K562 (cell line): ENCODE data around the gene SC5D.

ENCODE experiments used
- CTCF ChIP-seq, 3 experiments: IDR thresholded peaks in 2 of 3; conservative IDR thresholded peaks in 1 of 3; 2 replicates each; pipeline ENCODE4 v1.5.1; 2011 to 2012; ENCODE audit warnings: low read length in 3 of 3, mild to moderate bottlenecking in 3 of 3, control low read depth in 2 of 3, improper control_type of control experiment in 1 of 3, inconsistent platforms in 1 of 3, low read depth in 1 of 3, mixed read lengths in 1 of 3, moderate library complexity in 1 of 3; ENCODE audit not compliant: insufficient read depth in 2 of 3
- EZH2 ChIP-seq: IDR thresholded peaks from 2 replicates; pipeline ENCODE4 v1.6.1; 2012; ENCODE audit warnings: low read depth, mild to moderate bottlenecking, inconsistent platforms, low read length, borderline replicate concordance
- FOXA3 ChIP-seq, 2 experiments: fragments of 450-650 bp in 1 of 2; sonication (generic) in 1 of 2; formaldehyde crosslinking; IDR thresholded peaks in 1 of 2; conservative IDR thresholded peaks in 1 of 2; 2 replicates each; pipeline versions ENCODE4 v1.4.0 to v1.8.0; 2020 to 2022; ENCODE audit warnings: mild to moderate bottlenecking in 2 of 2, missing genetic modification reagents in 1 of 2
- HCFC1 ChIP-seq: IDR thresholded peaks from 2 replicates; pipeline ENCODE4 v1.6.1; 2012; ENCODE audit warnings: low read depth, low read length, improper control_type of control experiment
- KLF10 ChIP-seq: fragments of 250-450 bp; sonication (Bioruptor Pico); IDR thresholded peaks from 2 replicates; pipeline ENCODE4 v1.6.1; 2021; ENCODE audit warnings: matching md5 sums
- NRF1 ChIP-seq, 2 experiments: fragments of 450-650 bp; IDR thresholded peaks in 1 of 2; conservative IDR thresholded peaks in 1 of 2; 2 replicates each; pipeline ENCODE4 v1.6.1; 2014; ENCODE audit warnings: mild to moderate bottlenecking in 2 of 2
- POLR2A ChIP-seq: fragments of 450-650 bp; conservative IDR thresholded peaks from 2 replicates; pipeline ENCODE4 v1.6.1; 2016
- POLR2AphosphoS5 ChIP-seq: IDR thresholded peaks from 2 replicates; pipeline ENCODE4 v1.6.1; 2011; ENCODE audit warnings: mild to moderate bottlenecking, low read depth, low read length, moderate library complexity; ENCODE audit not compliant: control insufficient read depth, insufficient read depth
- SMC3 ChIP-seq: conservative IDR thresholded peaks from 2 replicates; pipeline ENCODE4 v1.6.1; 2011; ENCODE audit warnings: low read depth, low read length, improper control_type of control experiment; ENCODE audit not compliant: insufficient read depth
- TEAD4 ChIP-seq, 2 experiments: sonication (generic) in 1 of 2; formaldehyde crosslinking in 1 of 2; IDR thresholded peaks; 2 replicates each; pipeline versions ENCODE4 v1.6.1 to v1.8.0; 2012 to 2022; ENCODE audit warnings: borderline replicate concordance in 1 of 2, inconsistent platforms in 1 of 2, low read length in 1 of 2, mild to moderate bottlenecking in 1 of 2, missing genetic modification reagents in 1 of 2
- TF ChIP-seq, protein P1 (sequence below): fragments of 450-650 bp; IDR thresholded peaks from 2 replicates; pipeline ENCODE4 v1.6.1; 2016; ENCODE audit warnings: mild to moderate bottlenecking
- TF ChIP-seq, protein P2 (sequence below): fragments of 450-650 bp; IDR thresholded peaks from 2 replicates; pipeline ENCODE4 v1.6.1; 2016; ENCODE audit warnings: low read depth

GRCh38 chr11:121311373-121311772, 18.8 kb downstream of the SC5D start:
- TF ChIP-seq, protein P1, sequence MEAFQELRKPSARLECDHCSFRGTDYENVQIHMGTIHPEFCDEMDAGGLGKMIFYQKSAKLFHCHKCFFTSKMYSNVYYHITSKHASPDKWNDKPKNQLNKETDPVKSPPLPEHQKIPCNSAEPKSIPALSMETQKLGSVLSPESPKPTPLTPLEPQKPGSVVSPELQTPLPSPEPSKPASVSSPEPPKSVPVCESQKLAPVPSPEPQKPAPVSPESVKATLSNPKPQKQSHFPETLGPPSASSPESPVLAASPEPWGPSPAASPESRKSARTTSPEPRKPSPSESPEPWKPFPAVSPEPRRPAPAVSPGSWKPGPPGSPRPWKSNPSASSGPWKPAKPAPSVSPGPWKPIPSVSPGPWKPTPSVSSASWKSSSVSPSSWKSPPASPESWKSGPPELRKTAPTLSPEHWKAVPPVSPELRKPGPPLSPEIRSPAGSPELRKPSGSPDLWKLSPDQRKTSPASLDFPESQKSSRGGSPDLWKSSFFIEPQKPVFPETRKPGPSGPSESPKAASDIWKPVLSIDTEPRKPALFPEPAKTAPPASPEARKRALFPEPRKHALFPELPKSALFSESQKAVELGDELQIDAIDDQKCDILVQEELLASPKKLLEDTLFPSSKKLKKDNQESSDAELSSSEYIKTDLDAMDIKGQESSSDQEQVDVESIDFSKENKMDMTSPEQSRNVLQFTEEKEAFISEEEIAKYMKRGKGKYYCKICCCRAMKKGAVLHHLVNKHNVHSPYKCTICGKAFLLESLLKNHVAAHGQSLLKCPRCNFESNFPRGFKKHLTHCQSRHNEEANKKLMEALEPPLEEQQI = no peak
- TF ChIP-seq CTCF (IDR thresholded peaks at IDR 0.05 in 2 of 3, conservative IDR thresholded peaks at IDR 0.05 in 1 of 3; ENCODE audit: insufficient read depth in 2 of 3, low read depth in 1 of 3, low read length in 3 of 3) = no peak
- TF ChIP-seq FOXA3 (CRISPR knock-in tag; conservative IDR thresholded peaks at IDR 0.05 in 1 of 2, IDR thresholded peaks at IDR 0.05 in 1 of 2) = no peak
- TF ChIP-seq EZH2 = no peak
- TF ChIP-seq NRF1 (conservative IDR thresholded peaks at IDR 0.05 in 1 of 2, IDR thresholded peaks at IDR 0.05 in 1 of 2) = no peak
- TF ChIP-seq HCFC1 = no peak
- TF ChIP-seq SMC3 = no peak
- TF ChIP-seq, protein P2, sequence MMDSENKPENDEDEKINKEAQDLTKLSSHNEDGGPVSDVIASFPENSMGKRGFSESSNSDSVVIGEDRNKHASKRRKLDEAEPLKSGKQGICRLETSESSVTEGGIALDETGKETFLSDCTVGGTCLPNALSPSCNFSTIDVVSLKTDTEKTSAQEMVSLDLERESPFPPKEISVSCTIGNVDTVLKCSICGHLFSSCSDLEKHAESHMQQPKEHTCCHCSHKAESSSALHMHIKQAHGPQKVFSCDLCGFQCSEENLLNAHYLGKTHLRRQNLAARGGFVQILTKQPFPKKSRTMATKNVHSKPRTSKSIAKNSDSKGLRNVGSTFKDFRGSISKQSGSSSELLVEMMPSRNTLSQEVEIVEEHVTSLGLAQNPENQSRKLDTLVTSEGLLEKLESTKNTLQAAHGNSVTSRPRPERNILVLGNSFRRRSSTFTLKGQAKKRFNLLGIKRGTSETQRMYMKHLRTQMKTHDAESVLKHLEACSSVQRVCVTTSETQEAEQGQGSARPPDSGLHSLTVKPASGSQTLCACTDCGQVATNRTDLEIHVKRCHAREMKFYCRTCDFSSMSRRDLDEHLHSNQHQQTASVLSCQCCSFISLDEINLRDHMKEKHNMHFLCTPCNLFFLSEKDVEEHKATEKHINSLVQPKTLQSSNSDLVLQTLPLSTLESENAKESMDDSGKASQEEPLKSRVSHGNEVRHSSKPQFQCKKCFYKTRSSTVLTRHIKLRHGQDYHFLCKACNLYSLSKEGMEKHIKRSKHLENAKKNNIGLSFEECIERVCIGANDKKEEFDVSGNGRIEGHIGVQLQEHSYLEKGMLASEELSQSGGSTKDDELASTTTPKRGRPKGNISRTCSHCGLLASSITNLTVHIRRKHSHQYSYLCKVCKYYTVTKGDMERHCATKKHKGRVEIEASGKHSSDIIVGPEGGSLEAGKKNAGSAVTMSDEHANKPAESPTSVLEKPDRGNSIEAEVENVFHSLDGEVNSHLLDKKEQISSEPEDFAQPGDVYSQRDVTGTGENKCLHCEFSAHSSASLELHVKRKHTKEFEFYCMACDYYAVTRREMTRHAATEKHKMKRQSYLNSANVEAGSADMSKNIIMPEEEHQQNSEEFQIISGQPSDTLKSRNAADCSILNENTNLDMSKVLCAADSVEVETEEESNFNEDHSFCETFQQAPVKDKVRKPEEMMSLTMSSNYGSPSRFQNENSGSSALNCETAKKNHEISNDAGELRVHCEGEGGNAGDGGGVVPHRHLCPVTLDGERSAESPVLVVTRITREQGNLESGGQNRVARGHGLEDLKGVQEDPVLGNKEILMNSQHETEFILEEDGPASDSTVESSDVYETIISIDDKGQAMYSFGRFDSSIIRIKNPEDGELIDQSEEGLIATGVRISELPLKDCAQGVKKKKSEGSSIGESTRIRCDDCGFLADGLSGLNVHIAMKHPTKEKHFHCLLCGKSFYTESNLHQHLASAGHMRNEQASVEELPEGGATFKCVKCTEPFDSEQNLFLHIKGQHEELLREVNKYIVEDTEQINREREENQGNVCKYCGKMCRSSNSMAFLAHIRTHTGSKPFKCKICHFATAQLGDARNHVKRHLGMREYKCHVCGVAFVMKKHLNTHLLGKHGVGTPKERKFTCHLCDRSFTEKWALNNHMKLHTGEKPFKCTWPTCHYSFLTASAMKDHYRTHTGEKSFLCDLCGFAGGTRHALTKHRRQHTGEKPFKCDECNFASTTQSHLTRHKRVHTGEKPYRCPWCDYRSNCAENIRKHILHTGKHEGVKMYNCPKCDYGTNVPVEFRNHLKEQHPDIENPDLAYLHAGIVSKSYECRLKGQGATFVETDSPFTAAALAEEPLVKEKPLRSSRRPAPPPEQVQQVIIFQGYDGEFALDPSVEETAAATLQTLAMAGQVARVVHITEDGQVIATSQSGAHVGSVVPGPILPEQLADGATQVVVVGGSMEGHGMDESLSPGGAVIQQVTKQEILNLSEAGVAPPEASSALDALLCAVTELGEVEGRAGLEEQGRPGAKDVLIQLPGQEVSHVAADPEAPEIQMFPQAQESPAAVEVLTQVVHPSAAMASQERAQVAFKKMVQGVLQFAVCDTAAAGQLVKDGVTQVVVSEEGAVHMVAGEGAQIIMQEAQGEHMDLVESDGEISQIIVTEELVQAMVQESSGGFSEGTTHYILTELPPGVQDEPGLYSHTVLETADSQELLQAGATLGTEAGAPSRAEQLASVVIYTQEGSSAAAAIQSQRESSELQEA = no peak
- no peak for TF ChIP-seq POLR2A
- no peak for TF ChIP-seq TEAD4 (IDR thresholded peaks at IDR 0.05; ENCODE audit: low read length)
- no peak for TF ChIP-seq TEAD4 (CRISPR knock-in tag; IDR thresholded peaks at IDR 0.05; ENCODE audit: borderline replicate concordance)
- TF ChIP-seq POLR2AphosphoS5 = no peak
- TF ChIP-seq KLF10 (CRISPR knock-in tag) = no peak
